WERI-Rb-1 (cell line): Measurements from ENCODE around the gene ARX.

ENCODE experiments used
- DNase-seq: peaks from one replicate; pipeline ENCODE4 v3.0.0-alpha.2; 2020
- H3K27ac ChIP-seq: fragments of 250-450 bp; sonication (Bioruptor Pico); 2 replicates; pipeline ENCODE4 v1.5.1; 2020; ENCODE audit warnings: mild to moderate bottlenecking, moderate library complexity
- H3K27me3 ChIP-seq: fragments of 250-450 bp; sonication (Bioruptor Pico); 2 replicates; pipeline ENCODE4 v1.5.1; 2021; ENCODE audit warnings: mild to moderate bottlenecking, low read depth, moderate library complexity; ENCODE audit not compliant: insufficient read depth, severe bottlenecking
- H3K36me3 ChIP-seq: fragments of 250-450 bp; sonication (Bioruptor Pico); 2 replicates; pipeline ENCODE4 v1.5.1; 2020; ENCODE audit warnings: mild to moderate bottlenecking, moderate library complexity
- H3K4me3 ChIP-seq: 2 replicates; pipeline ENCODE4 v1.5.1; 2011; ENCODE audit warnings: low read depth, mild to moderate bottlenecking, control low read depth, low read length
- H3K9me3 ChIP-seq: fragments of 250-450 bp; sonication (Bioruptor Pico); 2 replicates; pipeline ENCODE4 v1.5.1; 2021; ENCODE audit warnings: mild to moderate bottlenecking, moderate library complexity; ENCODE audit not compliant: severe bottlenecking
- TF ChIP-seq, protein P1 (sequence below): IDR thresholded peaks from 2 replicates; pipeline ENCODE4 v1.5.1; 2011; ENCODE audit warnings: low read depth, mild to moderate bottlenecking, control low read depth, inconsistent platforms, low read length

Gene ARX

DNA sequence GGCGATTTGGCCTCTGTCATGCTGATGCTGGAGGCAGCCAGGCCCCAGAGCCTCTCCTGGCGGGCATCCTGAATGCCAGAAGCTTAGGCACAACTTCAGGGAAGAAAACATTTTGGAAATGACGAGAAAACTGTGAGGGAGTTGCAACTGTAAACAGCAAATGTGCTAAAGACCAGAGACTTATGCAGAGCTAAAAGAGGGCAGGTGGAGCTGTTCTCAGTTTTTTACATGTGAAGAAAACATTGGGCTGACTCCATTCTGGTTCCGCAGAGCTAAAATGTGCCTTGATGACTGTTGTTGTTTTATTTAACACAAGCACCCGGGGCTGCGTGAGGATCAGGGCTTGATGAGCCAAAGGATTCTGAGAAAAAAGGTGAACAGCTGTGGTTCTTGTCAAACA is 10.8 kb upstream of the ARX start:
- Histone ChIP-seq H3K9me3 (no peaks in the 10 kb centered on the region), H3K27me3 (peaks cover 35% of the 10 kb centered on the region), H3K36me3 (no peaks in the 10 kb centered on the region), H3K4me3 (no peak overlapping the region), H3K27ac (no peak overlapping the region)
- DNase-seq = no peak
- TF ChIP-seq, protein P1, sequence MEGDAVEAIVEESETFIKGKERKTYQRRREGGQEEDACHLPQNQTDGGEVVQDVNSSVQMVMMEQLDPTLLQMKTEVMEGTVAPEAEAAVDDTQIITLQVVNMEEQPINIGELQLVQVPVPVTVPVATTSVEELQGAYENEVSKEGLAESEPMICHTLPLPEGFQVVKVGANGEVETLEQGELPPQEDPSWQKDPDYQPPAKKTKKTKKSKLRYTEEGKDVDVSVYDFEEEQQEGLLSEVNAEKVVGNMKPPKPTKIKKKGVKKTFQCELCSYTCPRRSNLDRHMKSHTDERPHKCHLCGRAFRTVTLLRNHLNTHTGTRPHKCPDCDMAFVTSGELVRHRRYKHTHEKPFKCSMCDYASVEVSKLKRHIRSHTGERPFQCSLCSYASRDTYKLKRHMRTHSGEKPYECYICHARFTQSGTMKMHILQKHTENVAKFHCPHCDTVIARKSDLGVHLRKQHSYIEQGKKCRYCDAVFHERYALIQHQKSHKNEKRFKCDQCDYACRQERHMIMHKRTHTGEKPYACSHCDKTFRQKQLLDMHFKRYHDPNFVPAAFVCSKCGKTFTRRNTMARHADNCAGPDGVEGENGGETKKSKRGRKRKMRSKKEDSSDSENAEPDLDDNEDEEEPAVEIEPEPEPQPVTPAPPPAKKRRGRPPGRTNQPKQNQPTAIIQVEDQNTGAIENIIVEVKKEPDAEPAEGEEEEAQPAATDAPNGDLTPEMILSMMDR = no peak

DNA sequence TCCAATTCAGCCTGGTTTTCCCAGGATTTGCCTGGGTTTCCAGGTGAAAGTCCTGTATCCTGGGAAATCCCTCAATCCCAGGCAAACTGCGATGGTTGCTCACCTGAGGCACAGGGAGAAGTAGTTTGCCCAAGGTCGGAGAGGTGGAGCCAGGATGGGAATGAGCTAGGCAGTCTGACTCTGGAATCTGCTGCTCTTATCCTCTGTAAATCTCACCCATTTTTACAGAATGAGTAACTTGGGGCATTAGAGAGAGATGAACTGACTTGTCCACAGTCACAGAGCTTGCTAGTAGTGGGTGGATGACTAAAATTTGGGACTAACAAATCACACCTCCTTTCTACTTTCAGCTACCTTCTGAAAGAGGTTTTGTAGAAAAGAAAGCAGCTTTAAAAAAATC is 9.8 kb upstream of the ARX start:
- no peak for DNase-seq
- no peak overlapping the region for H3K27ac ChIP-seq
- H3K4me3 ChIP-seq = no peak overlapping the region
- H3K27me3 ChIP-seq = peaks cover 42% of the 10 kb centered on the region
- TF ChIP-seq, protein P1 = no peak
- no peaks in the 10 kb centered on the region for H3K9me3 ChIP-seq
- no peaks in the 10 kb centered on the region for H3K36me3 ChIP-seq

DNA sequence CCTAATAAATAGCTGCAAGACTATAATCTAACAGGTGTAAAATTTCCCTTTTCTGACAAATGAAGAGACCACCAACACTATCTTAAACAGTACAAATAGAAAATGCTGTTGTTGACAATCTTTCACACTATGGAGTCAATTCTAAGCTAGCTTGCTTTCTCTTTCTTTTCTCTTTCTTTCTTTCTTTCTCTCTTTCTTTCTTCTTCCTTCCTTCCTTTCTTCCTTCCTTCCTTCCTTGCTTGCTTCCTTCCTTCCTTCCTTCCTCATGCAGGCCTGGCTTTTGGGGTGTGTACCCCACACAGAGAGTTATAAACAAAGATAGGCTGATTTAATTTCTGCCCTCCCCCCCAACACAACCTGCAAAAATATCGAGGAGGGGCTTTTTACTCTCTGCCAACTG is 8.1 kb upstream of the ARX start:
- TF ChIP-seq, protein P1 = no peak
- DNase-seq = no peak
- Histone ChIP-seq H3K27me3 (peaks cover 57% of the 10 kb centered on the region), H3K4me3 (no peak overlapping the region), H3K27ac (no peak overlapping the region), H3K36me3 (no peaks in the 10 kb centered on the region), H3K9me3 (no peaks in the 10 kb centered on the region)

DNA sequence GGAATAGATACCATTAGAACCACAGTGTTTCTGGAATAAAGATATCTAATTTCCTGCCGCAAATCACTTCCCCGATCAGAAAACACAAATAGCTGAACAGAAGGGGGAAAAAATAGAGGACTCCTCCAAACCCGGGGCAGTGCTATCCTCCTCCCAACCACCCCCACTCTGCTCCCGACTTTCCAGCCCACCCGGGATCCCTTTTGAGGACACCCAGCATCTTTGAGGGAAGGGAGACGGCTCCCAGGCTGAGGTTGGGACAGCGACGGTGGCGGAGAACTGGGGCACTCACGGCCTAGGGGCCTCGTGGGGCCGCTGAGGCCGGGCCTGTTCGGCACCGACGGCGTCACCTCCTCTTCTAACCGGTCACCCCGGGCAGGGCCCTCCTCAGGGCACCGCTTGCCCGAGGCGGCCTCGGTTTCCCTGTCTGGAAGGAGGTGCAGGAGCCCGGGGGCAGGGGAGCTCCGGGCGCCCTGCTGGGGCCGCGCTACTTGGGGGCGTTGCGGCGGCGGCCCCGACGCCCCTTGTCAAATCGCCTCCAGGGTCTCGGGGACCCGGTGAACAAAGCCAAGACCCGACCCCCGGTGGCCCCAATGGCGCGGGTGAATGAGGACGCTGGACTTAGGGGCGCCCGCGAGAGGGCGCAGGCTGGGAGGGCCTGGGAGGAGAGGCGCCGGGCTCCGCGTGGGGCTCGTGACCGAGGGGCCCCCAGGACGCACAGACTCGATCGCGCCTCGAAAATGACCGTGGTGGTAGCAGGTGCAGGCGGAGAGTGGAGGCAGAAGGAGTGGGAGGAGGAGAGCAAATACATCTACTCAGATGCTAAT is 6.9 kb upstream of the ARX start:
- no peaks in the 10 kb centered on the region for H3K9me3 ChIP-seq
- H3K27me3 ChIP-seq = peaks cover 67% of the 10 kb centered on the region
- TF ChIP-seq, protein P1 = peak; percentile 48
- H3K27ac ChIP-seq = no peak overlapping the region
- no peak for DNase-seq
- no peaks in the 10 kb centered on the region for H3K36me3 ChIP-seq
- H3K4me3 ChIP-seq = peak overlapping the region; percentile 28

DNA sequence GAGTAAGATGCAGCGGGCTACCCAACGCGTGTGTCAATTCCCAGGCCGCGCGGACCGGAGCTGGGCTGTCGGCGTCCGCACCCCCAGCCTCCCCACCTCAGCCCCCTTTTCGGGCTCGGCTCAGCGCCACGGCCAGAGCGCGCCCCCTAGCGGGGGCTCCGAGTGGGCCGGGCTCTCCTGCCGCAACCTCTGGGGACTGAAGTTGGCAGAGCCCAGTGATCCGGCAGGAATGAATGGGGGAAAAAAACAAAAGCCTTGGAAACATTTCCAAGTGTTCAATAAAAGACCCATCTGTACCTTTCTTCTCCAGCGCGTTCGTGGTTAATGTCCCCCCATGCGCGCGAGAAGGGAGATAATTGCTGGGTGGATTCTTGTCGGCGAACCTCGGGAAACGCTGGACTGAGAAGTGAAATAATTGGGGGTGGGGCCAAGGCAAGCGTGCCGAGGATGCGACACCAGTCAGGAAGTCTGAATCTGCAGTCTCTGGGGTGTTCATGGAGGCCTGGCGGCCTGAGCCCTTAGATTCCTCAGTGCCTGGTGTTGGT is 5.2 kb upstream of the ARX start:
- TF ChIP-seq, protein P1 = peak; percentile 75
- H3K4me3 ChIP-seq = peak overlapping the region; percentile 27

More for the DNA sequence above, 5.2 kb upstream of the ARX start:
- H3K36me3 ChIP-seq = no peaks in the 10 kb centered on the region
- peaks cover 4% of the 10 kb centered on the region for H3K9me3 ChIP-seq
- no peak overlapping the region for H3K27ac ChIP-seq
- peak; percentile 45 for DNase-seq
- H3K27me3 ChIP-seq = peaks cover 79% of the 10 kb centered on the region
